8988T (cell line): ENCODE measurements around the gene BDP1.
"Not testable (repeated sequence)": the region's sequence is repeated elsewhere in the genome, so short reads cannot be mapped to it uniquely, and the experiment has no call there.

Source experiments
- DNase-seq: peaks from one replicate; pipeline ENCODE4 v3.0.0; 2011

The BDP1 gene

DNA sequence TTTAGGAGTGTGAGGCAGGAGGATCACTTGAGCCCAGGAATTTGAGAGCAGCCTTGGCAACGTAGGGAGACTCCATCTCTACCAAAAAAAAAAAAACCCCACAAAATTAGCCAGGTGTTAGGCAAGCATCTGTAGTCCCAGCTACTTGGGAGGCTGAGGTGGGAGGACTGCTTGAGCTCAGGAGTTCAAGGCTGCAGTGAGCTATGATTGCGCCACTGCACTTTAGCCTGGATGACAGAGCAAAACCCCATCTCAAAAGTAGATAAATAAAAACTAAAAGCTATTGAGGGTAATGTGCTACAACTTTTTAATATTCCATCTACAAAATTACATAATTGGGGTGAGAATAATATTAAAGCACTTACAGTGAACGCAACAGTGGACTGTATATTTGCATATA, 5.9 kb downstream of the BDP1 start:
- DNase-seq: no peak

DNA sequence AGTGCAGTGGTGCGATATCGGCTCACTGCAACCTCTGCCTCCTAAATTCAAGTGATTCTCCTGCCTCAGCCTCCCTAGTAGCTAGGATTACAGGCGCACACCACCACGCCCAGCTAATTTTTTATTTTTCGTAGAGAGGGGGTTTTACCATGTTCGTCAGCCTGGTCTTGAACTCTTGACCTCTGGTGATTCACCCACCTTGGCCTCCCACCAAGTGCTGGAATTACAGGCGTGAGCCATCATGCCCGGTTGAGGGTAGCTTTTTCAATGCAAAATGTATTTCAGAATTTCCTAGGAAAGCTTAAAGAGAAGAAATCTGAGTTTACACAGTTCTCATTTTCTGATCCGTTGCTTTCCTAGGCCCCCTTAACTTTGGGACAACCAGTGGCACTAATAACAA, 15.7 kb downstream of the BDP1 start:
- no peak for DNase-seq

DNA sequence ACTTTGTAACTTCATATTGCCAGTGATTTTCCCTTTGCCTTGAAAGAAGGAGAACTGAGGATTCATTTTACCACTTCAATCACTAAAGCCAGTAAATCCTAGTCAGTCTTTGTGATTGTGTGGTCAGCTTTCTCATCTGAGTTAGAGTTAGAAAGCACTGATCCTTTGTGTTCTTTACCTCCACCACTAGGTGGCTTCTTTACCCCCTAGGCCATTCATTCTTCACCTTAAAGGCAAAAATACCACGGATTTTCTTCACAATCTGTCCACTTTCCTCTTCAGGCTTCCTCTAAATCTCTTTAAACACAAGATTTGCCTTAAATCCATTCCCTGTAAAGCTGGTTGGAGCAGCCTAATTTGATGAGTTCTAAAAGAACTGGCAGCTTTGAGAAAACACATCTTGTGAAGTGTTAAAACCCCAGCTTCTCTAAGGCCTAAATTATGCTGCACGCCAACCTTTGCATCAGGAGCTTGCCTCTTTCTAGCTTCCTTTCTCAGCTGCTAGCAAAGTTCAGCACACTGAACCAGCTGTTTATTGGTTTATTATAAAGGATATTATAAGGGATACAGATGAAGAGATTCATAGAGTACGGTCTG, 20.4 kb downstream of the BDP1 start:
- DNase-seq: no peak

DNA sequence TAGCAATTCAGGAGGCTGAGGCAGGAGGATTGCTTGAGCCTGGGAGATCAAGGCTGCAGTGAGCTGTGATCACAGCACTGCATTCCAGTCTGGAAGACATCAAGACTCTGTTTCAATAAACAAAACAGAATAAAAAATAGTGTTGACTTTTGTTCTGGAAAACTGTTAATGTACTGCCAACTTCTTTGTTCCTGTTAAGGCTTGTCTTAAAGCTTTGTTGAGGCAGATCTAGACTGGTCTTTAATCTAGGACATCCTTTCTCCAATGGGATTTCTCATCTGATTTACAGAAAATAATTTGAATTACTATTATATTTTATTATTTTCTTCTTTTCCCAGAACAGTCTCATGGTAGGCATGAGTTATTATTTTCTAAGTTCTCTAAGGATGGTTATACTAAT, 26.0 kb downstream of the BDP1 start:
- DNase-seq: no peak

DNA sequence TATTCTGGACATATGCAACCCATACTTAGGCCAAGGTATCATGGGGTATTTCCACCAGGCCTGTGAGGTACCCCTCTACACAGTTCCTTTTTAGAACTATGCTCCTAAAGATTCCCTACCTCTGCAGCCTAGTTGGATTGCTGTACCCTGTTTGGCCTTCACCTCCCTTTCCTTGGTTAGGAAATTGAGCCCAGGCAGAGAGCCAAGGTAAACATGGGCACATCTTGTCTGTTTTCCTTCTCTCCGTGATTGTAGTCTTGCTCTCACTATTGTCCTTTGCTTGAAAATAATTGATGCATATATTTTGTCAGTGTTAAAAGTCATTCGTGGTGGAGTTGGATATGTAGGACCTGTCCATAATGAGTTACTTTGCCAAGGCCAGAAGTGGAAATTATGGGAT, 26.7 kb downstream of the BDP1 start:
- DNase-seq: no peak

DNA sequence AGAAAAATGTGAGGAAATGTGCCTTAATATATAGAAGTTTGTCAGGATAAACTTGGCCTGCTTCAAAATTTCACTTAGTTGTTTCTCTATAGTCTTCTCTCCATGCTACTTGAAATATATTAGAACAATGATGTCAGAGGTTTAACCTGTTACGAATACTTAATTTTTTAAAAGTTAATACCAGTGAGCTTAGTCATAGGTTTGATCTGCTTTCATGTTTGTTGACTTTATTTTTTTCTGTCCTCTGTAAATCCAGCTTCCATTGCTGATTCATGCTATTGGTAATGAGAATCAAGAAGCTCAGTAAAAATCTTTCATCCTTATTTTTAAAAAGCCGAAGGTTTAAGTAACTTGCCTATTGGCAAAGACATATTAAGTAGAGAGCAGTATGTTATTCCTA, 27.9 kb downstream of the BDP1 start:
- DNase-seq: no peak

DNA sequence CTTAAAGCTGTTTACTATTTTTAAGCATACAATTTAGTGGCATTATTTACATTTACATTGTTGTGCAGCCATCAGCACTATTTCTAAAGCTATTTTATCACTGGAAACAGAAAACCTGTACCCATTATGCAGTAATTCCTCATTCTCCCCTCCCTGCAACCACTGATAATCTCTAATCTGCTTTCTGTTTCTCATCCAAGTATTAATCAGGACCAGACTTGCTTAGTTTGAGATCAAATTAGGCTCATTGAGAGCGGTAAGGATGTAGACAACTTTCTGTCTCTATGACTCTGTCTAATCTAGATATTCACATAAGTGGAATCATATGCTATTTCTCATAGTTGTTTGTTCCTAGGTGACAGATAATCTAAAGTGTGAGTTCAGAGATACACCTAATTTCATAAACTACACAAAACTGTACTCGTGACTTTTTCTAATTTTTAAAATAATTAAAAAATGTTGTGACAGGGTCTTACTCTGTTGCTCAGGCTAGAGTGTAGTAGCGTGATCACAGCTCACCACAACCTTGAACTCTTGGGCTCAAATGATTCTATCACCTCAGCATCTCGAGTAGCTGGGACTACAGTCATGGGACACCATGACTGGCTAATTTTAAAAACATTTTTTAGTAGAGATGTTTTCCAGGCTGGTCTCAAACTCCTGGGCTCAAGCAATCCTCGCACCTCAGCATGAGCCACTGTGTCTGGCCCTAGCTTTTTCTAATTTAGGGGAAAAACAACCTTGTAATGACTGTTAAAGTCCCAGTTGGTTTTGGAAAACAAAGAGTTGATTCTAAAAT, 37.6 kb downstream of the BDP1 start:
- no peak for DNase-seq

DNA sequence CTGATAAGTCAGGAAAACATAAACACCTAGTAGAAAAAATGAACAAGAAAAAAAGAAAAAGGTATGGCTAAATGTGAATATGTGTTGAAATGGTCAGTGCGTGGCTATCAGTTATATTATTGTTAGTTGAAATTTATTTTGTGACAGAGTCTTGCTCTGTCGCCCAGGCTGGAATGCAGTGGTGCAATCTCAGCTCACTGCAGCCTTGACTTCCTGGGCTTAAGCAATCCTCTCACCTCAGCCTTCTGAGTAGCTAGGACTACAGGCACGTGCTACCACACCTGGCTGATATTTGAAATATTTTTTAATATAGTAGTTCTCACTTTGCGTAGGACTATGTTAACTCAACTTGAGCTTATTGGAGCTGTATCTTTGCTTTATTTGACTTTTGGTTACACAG, 38.8 kb downstream of the BDP1 start:
- DNase-seq: not testable (repeated sequence)

DNA sequence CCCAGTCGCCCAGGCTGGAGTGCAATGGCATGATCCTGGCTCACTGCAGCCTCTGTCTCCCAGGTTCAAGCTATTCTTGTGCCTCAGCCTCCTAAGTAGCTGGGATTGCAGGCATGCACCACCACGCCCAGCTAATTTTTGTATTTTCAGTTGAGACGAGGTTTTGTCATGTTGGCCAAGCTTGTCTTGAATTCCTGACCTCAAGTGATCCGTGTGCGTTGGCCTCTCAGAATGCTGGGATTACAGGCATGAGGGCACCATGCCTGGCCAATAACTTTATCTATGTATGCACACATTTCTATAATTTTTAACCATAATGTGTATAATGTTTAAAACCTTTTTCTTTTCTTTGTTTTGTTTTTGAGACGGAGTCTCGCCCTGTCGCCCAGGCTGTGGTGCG, 43.3 kb downstream of the BDP1 start:
- DNase-seq: not testable (repeated sequence)

DNA sequence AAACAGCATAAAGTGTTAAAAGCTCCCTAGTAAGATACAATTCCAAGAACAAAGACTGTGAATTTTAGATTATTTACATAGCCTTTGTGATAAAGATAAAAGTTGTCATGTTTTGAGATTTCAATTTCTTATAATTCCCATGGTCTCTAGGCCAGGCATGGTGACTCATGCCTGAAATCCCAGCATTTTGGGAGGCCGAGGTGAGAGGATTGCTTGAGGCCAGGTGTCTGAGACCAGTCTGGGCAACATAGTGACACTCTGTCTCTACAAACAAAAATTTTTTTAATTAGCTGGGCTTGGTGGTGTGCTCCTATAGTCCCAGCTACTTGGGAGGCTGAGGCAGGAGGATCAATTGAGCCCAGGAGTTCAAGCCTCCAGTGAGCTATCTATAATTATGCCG, 48.1 kb downstream of the BDP1 start:
- DNase-seq: no peak

DNA sequence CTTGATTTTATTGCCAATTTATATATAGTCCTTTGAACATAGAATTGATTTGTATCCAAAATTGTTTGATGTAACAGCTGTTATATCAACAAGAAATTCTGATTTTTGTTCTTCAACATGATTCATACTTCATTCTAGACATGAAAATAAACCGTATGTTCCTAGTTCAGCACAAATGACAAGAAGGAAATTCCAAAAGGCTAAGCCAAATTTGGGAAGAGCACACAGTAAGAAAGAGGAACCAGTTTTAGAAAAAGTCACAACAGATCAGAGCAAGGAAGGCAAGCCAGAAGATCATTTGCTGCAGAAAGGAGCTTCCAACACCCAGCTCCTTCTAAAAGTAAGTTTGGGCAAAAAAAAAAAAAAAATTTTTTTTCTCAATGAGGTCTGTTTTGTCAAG, 66.7 kb downstream of the BDP1 start:
- DNase-seq: no peak

DNA sequence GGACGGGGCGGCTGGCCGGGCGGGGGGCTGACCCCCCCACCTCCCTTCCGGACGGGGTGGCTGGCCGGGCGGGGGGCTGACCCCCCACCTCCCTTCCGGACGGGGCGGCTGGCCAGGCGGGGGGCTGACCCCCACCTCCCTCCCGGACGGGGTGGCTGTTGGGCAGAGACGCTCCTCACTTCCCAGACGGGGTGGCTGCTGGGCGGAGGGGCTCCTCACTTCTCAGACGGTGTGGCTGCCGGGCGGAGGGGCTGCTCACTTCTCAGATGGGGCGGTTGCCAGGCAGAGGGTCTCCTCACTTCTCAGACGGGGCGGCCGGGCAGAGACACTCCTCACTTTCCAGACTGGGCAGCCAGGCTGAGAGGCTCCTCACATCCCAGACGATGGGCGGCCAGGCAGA, 70.2 kb downstream of the BDP1 start:
- DNase-seq: not testable (repeated sequence)

DNA sequence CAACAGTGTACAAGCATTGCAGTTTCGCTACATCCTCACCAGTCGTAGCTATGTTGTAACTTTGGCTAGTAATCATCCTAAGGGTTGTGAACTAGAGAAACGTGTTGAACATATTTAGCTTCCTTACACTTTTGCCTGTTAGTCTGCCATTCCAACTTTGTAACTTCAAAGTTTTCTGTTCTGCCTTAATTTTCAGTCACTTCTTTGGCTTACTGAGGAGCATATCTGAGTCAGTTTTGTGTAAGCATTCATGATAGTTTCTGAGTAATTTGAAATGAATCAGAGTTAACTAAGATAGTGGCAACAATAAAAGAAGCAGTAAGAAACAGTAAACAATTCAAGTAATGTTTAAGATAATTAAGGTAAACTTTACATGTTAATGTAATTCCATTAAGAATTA, 72.8 kb downstream of the BDP1 start:
- no peak for DNase-seq

DNA sequence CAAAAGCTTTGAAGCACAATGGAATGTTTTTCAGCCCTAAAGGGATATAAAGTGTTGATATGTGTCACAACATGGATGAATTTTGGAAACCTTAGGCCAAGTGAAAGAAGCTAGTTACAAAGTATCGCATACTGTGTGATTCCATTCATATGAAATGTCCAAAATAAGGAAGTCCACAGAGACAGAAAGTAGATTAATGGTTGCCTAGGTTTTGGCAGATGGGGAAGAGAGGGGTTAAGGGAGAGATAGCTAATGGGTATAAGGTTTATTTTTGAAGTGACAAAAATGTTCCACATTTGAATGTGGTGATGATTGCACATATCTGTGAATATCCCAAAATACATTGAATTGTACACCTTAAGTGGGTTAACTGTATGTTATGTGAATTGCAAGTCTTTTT, 74.2 kb downstream of the BDP1 start:
- no peak for DNase-seq

DNA sequence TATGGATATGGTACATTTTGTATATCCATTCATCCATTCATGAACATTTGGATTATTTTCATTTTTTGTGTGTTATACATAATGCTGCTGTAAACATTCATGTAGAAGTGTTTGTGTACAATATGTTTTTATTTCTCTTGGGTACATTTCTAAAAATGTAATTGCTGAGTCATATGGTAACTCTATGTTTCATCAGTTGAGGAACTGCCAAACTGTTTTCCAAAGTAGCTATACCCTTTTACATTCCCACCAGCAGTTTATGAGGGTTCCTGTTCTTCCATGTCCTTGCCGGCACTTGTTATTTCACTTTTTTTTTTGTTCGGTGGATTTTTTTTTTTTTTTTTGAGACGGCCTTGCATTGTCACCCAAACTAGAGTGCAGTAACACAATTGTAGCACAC, 77.7 kb downstream of the BDP1 start:
- DNase-seq: no peak

DNA sequence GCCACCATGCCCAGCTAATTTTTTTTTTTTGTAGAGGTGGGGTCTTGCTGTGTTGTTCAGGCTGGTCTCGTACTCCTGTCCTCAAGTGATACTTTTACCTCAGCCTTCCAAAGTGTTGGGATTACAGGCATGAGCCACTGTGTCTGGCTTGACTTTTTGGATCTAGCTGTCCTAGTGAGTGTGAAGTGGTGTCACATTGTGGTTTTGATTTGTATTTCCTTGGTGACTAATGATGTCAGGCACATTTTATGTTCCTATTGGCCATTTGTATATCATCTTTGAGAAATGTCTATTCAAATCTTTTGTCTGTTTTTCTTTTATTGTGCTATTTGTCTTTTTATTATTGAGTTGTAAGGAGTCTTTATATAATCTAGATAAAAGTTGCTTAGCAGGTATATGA, 78.2 kb downstream of the BDP1 start:
- DNase-seq: no peak

DNA sequence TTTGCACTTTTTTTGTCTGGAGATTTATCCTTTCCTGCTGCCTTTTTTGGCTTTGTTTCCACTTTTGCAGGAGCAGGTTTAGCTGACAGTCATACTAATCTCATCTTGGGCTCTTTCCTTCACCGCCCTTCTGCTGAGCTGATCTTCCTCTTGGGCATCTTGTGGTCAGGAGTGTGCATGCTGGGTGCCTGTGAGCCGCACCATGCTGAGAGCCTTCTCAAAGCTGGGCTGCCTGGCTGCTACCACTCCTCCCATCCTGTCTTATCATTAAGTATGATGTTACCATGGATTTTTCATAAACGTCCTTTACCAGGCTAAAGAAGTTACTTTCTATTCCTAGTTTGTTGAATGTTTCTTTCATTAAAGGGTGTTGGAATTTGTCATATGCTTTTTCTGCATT, 82.2 kb downstream of the BDP1 start:
- DNase-seq: no peak

DNA sequence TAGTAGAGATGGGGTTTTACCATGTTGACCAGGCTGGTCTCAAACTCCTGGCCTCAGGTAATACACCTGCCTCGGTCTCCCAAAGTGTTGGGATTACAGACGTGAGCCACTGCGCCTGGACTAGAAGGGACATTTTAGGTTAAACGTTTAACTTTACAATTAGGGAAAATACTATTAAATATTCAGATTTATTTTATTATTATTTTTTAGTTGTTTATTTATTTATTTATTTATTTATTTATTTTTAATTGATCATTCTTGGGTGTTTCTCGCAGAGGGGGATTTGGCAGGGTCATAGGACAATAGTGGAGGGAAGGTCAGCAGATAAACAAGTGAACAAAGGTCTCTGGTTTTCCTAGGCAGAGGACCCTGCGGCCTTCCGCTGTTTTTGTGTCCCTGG, 95.4 kb downstream of the BDP1 start:
- DNase-seq: not testable (repeated sequence)

DNA sequence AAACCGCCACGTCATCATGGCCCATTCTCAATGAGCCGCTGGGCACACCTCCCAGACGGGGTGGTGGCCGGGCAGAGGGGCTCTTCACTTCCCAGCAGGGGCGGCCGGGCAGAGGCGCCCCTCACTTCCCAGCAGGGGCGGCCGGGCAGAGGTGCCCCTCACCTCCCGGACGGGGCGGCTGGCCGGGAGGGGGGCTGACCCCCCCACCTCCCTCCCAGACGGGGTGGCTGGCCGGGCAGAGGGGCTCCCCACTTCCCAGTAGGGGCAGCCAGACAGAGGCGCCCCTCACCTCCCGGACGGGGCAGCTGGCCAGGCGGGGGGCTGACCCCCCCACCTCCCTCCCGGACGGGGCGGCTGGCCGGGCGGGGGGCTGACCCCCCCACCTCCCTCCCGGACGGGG, 96.1 kb downstream of the BDP1 start:
- DNase-seq: not testable (repeated sequence)

DNA sequence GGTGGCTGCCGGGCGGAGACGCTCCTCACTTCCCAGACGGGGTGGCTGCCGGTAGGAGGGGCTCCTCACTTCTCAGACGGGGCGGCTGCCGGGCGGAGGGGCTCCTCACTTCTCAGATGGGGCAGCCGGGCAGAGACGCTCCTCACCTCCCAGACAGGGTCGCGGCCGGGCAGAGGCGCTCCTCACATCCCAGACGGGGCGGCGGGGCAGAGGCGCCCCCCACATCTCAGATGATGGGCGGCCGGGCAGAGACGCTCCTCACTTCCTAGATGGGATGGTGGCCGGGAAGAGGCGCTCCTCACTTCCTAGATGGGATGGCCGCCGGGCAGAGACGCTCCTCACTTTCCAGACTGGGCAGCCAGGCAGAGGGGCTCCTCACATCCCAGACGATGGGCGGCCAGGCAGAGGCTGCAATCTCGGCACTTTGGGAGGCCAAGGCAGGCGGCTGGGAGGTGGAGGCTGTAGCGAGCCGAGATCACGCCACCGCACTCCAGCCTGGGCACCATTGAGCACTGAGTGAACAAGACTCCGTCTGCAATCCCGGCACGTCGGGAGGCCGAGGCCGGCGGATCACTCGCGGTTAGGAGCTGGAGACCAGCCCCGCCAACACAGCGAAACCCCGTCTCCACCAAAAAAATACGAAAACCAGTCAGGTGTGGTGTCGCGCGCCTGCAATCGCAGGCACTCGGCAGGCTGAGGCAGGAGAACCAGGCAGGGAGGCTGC, 96.7 kb downstream of the BDP1 start:
- not testable (repeated sequence) for DNase-seq

DNA sequence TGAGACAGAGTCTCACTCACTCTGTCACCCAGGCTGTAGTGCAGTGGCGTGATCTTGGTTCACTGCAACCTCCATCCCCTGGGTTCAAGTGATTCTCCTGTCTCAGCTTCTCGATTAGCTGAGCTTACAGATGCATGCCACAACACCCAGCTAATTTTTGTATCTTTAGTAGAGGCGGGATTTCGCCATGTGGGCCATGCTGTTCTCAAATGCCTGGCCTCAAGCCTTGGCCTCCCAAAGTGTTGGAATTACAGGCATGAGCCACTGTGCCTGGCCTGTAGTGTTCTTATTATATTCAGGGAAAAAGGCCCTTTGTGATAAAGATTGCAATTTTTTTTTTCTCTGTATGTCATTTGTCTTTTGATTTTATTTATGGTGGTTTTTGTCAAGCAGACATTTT, 107.7 kb downstream of the BDP1 start:
- no peak for DNase-seq

DNA sequence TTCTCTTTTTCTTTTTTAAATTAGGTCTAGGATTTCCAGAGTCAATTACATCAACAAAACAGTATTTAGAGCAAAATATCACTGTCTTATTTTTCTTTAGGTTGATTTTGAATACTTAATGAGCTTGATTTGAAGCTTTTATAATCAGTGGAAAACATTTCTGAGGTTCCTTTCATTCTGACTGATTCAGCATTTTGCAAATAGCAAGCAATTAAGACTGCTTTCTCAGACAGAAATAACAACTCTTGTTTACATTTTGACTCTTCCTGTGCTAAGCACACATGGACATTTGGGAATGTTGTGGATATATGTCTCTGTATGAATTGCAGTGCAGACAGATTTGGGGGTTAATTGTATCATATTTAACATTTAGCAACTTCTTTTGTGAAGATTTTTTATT, 109.4 kb downstream of the BDP1 start:
- DNase-seq: no peak

DNA sequence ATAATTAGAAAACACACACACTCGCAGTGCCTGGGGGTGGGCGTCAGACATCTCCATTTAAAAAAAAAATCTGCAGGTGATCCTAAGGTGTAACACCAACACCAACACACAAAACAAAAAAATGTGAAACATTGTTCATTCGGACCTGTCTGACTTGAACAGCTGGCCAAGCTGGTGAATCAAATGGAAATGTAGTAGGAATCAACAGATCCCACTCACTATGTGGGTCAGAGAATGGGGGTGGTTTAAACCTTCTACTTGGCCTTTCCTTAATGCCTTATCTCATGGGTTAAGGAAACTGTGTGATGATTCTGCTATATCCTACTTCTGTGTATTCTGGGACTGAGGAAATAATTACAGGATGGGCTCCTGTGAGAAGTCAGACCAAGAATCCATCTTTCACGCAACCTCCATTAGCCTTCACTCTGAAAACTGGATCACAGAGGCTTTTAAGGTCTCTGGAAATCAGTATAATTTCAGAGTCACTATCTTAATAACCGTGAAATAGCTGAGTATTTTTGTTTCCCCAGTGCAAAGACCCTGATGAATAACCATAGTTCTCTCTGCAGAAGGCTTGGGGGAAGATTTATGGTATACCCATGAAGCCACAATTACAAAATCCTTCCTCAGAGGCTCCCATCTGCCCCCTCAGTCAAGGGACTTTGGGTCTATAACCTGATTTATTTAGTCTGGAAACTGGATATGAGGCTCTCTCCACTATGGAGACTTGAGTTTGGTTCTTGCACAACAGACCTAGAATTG, 114.5 kb downstream of the BDP1 start:
- no peak for DNase-seq

DNA sequence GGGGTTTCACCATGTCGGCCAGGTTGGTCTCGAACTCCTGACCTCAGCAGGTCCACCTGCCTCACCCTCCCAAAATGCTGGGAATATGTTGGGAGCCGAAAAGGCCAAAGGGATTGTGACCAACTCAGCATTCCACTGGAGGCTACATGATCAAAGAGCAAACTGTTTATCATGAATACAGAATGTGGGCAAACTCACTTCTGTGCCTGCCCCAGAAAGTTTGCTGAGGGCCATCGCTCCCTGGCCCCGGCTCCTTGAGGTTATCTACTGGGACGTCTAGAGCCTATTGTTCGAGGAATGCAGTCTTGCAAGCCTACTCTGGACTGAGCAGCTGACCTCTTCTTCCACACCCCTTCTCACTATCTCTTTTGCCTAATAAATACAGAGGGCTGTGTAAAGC, 116.4 kb downstream of the BDP1 start:
- DNase-seq: not testable (repeated sequence)
